ENCODE measurements around the gene PRR16.

DNA sequence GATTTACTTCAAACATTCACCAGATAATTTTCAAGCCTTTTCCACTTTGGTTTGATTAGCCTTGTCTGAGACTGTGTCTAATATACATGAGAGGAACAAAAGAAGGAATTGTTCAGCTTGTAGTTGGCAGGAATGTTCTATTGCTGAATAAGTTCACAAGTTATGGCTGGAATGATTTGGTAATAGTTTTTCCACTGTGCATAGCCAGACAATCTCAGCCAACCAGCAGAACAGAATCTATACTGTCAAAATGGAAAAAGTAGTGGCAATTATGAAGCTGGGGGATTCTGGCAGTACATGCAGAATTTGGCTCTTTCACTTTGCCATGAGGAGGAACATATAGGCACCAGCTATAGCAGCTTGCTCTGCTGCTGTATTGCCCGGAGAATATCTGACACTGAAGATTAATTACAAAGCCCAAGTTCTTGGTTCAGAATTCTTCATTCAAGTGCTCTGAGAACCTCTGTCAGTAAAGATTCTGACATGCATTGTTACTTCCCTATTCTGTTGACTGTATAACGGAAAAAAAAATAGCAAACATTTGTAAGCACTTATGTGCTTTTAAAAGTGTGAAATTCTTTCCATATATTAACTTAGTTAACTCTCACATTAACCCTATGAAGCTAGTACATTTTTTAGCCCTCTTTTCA, 150.6 kb downstream of the PRR16 start:
- TF ChIP-seq, protein P1, sequence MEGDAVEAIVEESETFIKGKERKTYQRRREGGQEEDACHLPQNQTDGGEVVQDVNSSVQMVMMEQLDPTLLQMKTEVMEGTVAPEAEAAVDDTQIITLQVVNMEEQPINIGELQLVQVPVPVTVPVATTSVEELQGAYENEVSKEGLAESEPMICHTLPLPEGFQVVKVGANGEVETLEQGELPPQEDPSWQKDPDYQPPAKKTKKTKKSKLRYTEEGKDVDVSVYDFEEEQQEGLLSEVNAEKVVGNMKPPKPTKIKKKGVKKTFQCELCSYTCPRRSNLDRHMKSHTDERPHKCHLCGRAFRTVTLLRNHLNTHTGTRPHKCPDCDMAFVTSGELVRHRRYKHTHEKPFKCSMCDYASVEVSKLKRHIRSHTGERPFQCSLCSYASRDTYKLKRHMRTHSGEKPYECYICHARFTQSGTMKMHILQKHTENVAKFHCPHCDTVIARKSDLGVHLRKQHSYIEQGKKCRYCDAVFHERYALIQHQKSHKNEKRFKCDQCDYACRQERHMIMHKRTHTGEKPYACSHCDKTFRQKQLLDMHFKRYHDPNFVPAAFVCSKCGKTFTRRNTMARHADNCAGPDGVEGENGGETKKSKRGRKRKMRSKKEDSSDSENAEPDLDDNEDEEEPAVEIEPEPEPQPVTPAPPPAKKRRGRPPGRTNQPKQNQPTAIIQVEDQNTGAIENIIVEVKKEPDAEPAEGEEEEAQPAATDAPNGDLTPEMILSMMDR (IDR thresholded peaks at IDR 0.05) = no peak
- TF ChIP-seq ZFX (IDR thresholded peaks at IDR 0.05; ENCODE audit: borderline replicate concordance) = no peak

Measured in 22Rv1 (cell line).